Kidney (tissue), 14 donors: ENCODE measurements around the gene EGR2. TPM values are rescaled to one million over a fixed set of nuclear protein-coding genes. Genes with fewer than 3 reads are reported as not detected.

Source experiments
- DNase-seq, 5 donors: peaks; one replicate each; pipeline ENCODE4 v3.0.0-alpha.2; 2013 to 2020
- FAIRE-seq: peaks from 2 replicates; lab custom pipeline; 2012; peaks lifted over from hg19 to GRCh38; lab: Jason Lieb, UNC
- H3K27ac ChIP-seq, 2 donors: one replicate each; pipeline ENCODE4 v1.7.0; 2013; ENCODE audit warnings: low read depth in 2 of 2, low read length in 2 of 2, inconsistent platforms in 1 of 2
- H3K27me3 ChIP-seq: one replicate; pipeline ENCODE4 v1.7.1; 2013; ENCODE audit warnings: low read length, inconsistent platforms; ENCODE audit not compliant: control insufficient read depth, insufficient read depth
- H3K36me3 ChIP-seq, 3 donors: one replicate each; pipeline versions ENCODE4 v1.7.0 to v1.7.1; 2013; ENCODE audit warnings: low read length in 3 of 3, control low read depth in 1 of 3, inconsistent platforms in 1 of 3; ENCODE audit not compliant: insufficient read depth in 3 of 3, control insufficient read depth in 2 of 3
- H3K4me1 ChIP-seq, 3 donors: one replicate each; pipeline versions ENCODE4 v1.7.0 to v1.7.1; 2013; ENCODE audit warnings: low read length in 3 of 3, inconsistent platforms in 1 of 3, low read depth in 1 of 3; ENCODE audit not compliant: control insufficient read depth in 2 of 3, insufficient read depth in 2 of 3
- H3K4me3 ChIP-seq, 3 donors: one replicate each; pipeline versions ENCODE4 v1.7.0 to v1.8.1; 2013; ENCODE audit warnings: low read length in 3 of 3, control low read depth in 1 of 3, inconsistent platforms in 1 of 3
- H3K9ac ChIP-seq, 3 donors: one replicate each; pipeline versions ENCODE4 v1.7.0 to v1.7.1; 2013; ENCODE audit warnings: low read length in 3 of 3, control low read depth in 1 of 3, inconsistent platforms in 1 of 3
- H3K9me3 ChIP-seq, 3 donors: one replicate each; pipeline versions ENCODE4 v1.7.0 to v1.7.1; 2013; ENCODE audit warnings: low read length in 3 of 3, control low read depth in 1 of 3, inconsistent platforms in 1 of 3; ENCODE audit not compliant: control insufficient read depth in 2 of 3, insufficient read depth in 1 of 3
- CTCF ChIP-seq: IDR thresholded peaks from 3 replicates; pipeline ENCODE4 v1.5.1; 2012; ENCODE audit warnings: mild to moderate bottlenecking, moderate library complexity, borderline replicate concordance; ENCODE audit not compliant: insufficient read depth; ENCODE audit errors: extremely low read depth
- intact Hi-C: fragments of 100-400 bp; cut with DNase I; formaldehyde crosslinking; loops from one replicate; pipeline ENCODE4 v1.11.1; 2022
- polyA plus RNA-seq: library from polyadenylated mRNA; stranded (reverse); fragments of 350-450 nt; fragmentation: Illumina TruSeq; extraction: RNeasy Lipid Tissue Mini Kit (QIAGEN cat#74804); gene quantifications from one replicate; pipeline ENCODE4 v1.2.3, GENCODE V29; 2014; ENCODE audit warnings: low read depth, low replicate concordance; ENCODE audit not compliant: insufficient read depth
- total RNA-seq: library from RNA; stranded (reverse); fragmentation: NEBNext Ultra II Directional; extraction: Animal tissue kit (Norgen Biotek cat#: 25700); gene quantifications from one replicate; pipeline ENCODE4 v1.2.1, GENCODE V29; 2021
- donor health status: control.
- donor health status: control.
- donor health status: control.
- donor health status: control.
- donor health status: control.
- donor health status: DM: yes; HTN: yes; CAD: no.
- donor health status: Normal renal cell carcinoma (clear cell type).

The EGR2 gene
- total and polyA plus RNA-seq, 2 donors from 2014 or later = 0.30 to 1.6 TPM

- Histone ChIP-seq H3K9ac (peak overlapping the region in 1 of 3 donors; percentile 94), H3K9me3 (no peaks in the 10 kb centered on the region), H3K36me3 (no peaks in the 10 kb centered on the region), H3K4me1 (peaks cover 0 to 16% (median 3%) of the 10 kb centered on the region in 3 donors), H3K4me3 (peak overlapping the region in 2 of 3 donors; percentile 28 to 98), H3K27ac (no peak overlapping the region), H3K27me3 (peaks cover 11% of the 10 kb centered on the region)
- intact Hi-C loops = no loop called here
- no peak for TF ChIP-seq CTCF
- FAIRE-seq (no peak), DNase-seq (peak in 4 of 5 donors; percentile 34 to 80 (median 54))
These were observed 1.3 kb downstream of the EGR2 start for GRCh38 chr10:62814756-62815380.

GRCh38 chr10:62813981-62814380 is 2.2 kb downstream of the EGR2 start:
- peaks cover 11% of the 10 kb centered on the region for H3K27me3 ChIP-seq
- intact Hi-C loops = no loop called here
- DNase-seq (peak in 2 of 5 donors; percentile 46 to 48), FAIRE-seq (no peak)
- no peak overlapping the region for H3K4me3 ChIP-seq
- no peak for TF ChIP-seq CTCF
- H3K27ac ChIP-seq = no peak overlapping the region
- no peak overlapping the region for H3K9ac ChIP-seq
- no peaks in the 10 kb centered on the region for H3K36me3 ChIP-seq
- H3K4me1 ChIP-seq = peaks cover 0 to 16% (median 3%) of the 10 kb centered on the region in 3 donors
- H3K9me3 ChIP-seq = no peaks in the 10 kb centered on the region

GRCh38 chr10:62813453-62813852 is 2.7 kb downstream of the EGR2 start:
- FAIRE-seq = no peak

More at GRCh38 chr10:62813453-62813852, 2.7 kb downstream of the EGR2 start:
- Histone ChIP-seq H3K4me1 (peaks cover 0 to 13% (median 3%) of the 10 kb centered on the region in 3 donors), H3K9me3 (no peaks in the 10 kb centered on the region), H3K27ac (no peak overlapping the region), H3K4me3 (no peak overlapping the region), H3K9ac (no peak overlapping the region), H3K36me3 (no peaks in the 10 kb centered on the region), H3K27me3 (peaks cover 11% of the 10 kb centered on the region)
- peak in 1 of 5 donors; percentile 66 for DNase-seq
- intact Hi-C loops = no loop called here
- no peak for TF ChIP-seq CTCF
